Thoracic aorta (tissue), 2 donors: ENCODE results near the gene NEXMIF. TPM values are rescaled to one million over a fixed set of nuclear protein-coding genes. Genes with fewer than 3 reads are reported as not detected.
"Not testable (repeated sequence)": the region's sequence is repeated elsewhere in the genome, so short reads cannot be mapped to it uniquely, and the experiment has no call there.

Experiments used
- ATAC-seq: fragments of 150-250 bp; one replicate; pipeline ENCODE4 v1.8.0; 2017; ENCODE audit warnings: low read depth; ENCODE audit not compliant: insufficient number of reproducible peaks, low FRiP score
- DNase-seq: peaks from one replicate; pipeline ENCODE4 v3.0.0-alpha.2; 2020; ENCODE audit warnings: low spot score
- H3K27ac ChIP-seq, 2 donors: fragments of 200-600 bp; sonication (generic); 1 replicate in 1 of 2; 2 replicates in 1 of 2; pipeline ENCODE4 v1.5.1; 2016; ENCODE audit warnings: mild to moderate bottlenecking in 2 of 2, moderate library complexity in 2 of 2
- H3K27me3 ChIP-seq: fragments of 200-600 bp; sonication (generic); replicated peaks from 2 replicates; pipeline ENCODE4 v1.6.0; 2016; ENCODE audit warnings: mild to moderate bottlenecking; ENCODE audit not compliant: insufficient read depth
- H3K36me3 ChIP-seq: fragments of 200-600 bp; sonication (generic); one replicate; pipeline ENCODE4 v1.5.1; 2016
- H3K4me1 ChIP-seq, 2 donors: fragments of 200-600 bp; sonication (generic); 1 replicate in 1 of 2; 2 replicates in 1 of 2; pipeline versions ENCODE4 v1.5.1 to v1.6.0; 2016; ENCODE audit warnings: low read depth in 2 of 2, mild to moderate bottlenecking in 1 of 2; ENCODE audit not compliant: control insufficient read depth in 1 of 2
- H3K4me3 ChIP-seq: fragments of 200-600 bp; sonication (generic); 2 replicates; pipeline ENCODE4 v1.5.1; 2016; ENCODE audit warnings: mild to moderate bottlenecking
- H3K9me3 ChIP-seq: fragments of 200-600 bp; sonication (generic); 2 replicates; pipeline ENCODE4 v1.5.1; 2016
- CTCF ChIP-seq: fragments of 200-600 bp; sonication (generic); IDR thresholded peaks from one replicate; pipeline ENCODE4 v1.5.1; 2019; ENCODE audit warnings: antibody characterized with exemption
- total RNA-seq, 2 donors: library from RNA; depleted of rRNA; stranded (reverse); fragments of >200 nt; gene quantifications; one replicate each; pipeline versions ENCODE4 v1.1.0 to v1.2.3, GENCODE V29; 2016

Gene NEXMIF
- total RNA-seq = 1 to 10 TPM; 2.2 to 2.3 TPM

- no peak for DNase-seq
- ATAC-seq = no peak
- Histone ChIP-seq H3K27me3 (no peaks in the 10 kb centered on the region), H3K4me3 (peak within 1 kb of the TSS; percentile 75), H3K9me3 (no peaks in the 10 kb centered on the region), H3K4me1 (no peaks in the 10 kb centered on the region), H3K36me3 (no peaks in the 10 kb centered on the region), H3K27ac (peak within 1 kb of the TSS; percentile 65 to 80)
- no peak for TF ChIP-seq CTCF
These were observed at the start of gene NEXMIF for GRCh38 chrX:74925225-74926088. Gene NEXMIF (minus strand): TSS chrX:74925452.

DNA sequence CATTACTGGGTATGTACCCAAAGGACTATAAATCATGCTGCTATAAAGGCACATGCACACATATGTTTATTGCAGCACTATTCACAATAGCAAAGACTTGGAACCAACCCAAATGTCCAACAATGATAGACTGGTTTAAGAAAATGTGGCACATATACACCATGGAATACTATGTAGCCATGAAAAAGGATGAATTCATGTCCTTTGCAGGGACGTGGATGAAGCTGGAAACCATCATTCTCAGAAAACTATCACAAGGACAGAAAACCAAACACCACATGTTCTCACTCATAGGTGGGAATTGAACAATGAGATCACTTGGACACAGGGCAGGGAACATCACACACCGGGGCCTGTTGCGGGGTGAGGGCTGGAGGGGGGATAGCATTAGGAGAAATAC lies 36.7 kb upstream of the NEXMIF start:
- H3K4me1 ChIP-seq, H3K27me3 ChIP-seq, H3K9me3 ChIP-seq, H3K4me3 ChIP-seq, DNase-seq, H3K27ac ChIP-seq, H3K36me3 ChIP-seq, ATAC-seq: not testable (repeated sequence)

DNA sequence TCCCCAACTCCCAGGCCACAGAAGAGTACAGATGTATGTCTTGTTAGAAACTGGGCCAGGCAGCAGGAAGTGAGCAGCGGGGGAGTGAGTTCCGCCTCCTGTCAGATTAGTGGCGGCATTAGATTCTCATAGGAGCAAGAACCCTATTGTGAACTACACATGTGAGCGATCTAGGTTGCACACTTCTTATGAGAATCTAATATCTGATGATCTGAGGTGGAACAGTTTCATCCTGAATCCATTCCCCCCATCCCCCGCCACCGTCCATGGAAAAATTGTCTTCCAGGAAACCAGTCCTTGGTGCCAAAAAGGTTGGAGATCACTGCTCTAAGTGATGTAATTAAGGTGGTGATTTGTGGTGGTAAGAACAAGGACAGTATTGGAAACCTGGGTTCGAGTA lies 24.5 kb upstream of the NEXMIF start:
- H3K4me3 ChIP-seq = no peak overlapping the region
- no peak for TF ChIP-seq CTCF
- no peak overlapping the region for H3K27ac ChIP-seq
- no peaks in the 10 kb centered on the region for H3K9me3 ChIP-seq
- DNase-seq = no peak
- H3K4me1 ChIP-seq = no peaks in the 10 kb centered on the region
- H3K36me3 ChIP-seq = no peaks in the 10 kb centered on the region
- ATAC-seq = no peak
- no peaks in the 10 kb centered on the region for H3K27me3 ChIP-seq

- Histone ChIP-seq H3K36me3 (no peaks in the 10 kb centered on the region), H3K27ac (no peak overlapping the region), H3K4me3 (no peak overlapping the region), H3K27me3 (no peaks in the 10 kb centered on the region), H3K4me1 (no peaks in the 10 kb centered on the region), H3K9me3 (no peaks in the 10 kb centered on the region)
- no peak for DNase-seq
- no peak for ATAC-seq
- no peak for TF ChIP-seq CTCF
These were observed 15.2 kb upstream of the NEXMIF start for GRCh38 chrX:74940414-74940813.

DNA sequence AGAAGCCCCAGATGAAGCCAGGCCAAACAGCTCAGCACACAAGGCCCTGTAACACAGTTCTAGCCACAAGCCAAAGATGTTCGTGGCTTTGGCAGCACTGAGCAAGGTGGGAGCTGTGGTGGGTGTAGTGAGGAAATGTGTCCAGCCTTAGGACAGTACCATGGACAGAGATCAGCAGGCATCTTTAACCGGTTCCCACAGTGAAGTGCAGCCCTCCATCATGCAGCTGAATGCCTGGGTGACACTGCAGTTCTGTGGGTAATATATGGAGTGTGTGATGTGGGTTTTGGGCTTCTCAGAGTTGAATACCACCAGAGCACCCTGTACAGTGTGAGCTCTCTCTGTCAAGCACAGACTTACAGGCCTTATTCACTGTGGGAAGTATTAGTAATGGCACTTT lies 6.0 kb upstream of the NEXMIF start:
- ATAC-seq (no peak), DNase-seq (no peak)
- no peak for TF ChIP-seq CTCF
- Histone ChIP-seq H3K4me3 (no peak overlapping the region), H3K27ac (no peak overlapping the region), H3K4me1 (no peaks in the 10 kb centered on the region), H3K27me3 (no peaks in the 10 kb centered on the region), H3K36me3 (no peaks in the 10 kb centered on the region), H3K9me3 (no peaks in the 10 kb centered on the region)
